Neural crest cell (in vitro differentiated cells): ENCODE results near the gene COX4I1. TPM values are rescaled to one million over a fixed set of nuclear protein-coding genes. Genes with fewer than 3 reads are reported as not detected.

ENCODE experiments used
- DNase-seq: peaks from one replicate; pipeline ENCODE4 v3.0.0; 2021; ENCODE audit warnings: low read depth, mixed read lengths, low spot score
- H3K27ac Mint-ChIP-seq: one replicate; pipeline ENCODE4 v1.8.0; 2021; ENCODE audit warnings: mild to moderate bottlenecking, mixed read lengths; ENCODE audit not compliant: unreplicated experiment
- H3K27me3 Mint-ChIP-seq: 2 replicates; pipeline ENCODE4 v1.8.0; 2021; ENCODE audit warnings: low read depth, mild to moderate bottlenecking, mixed read lengths
- H3K36me3 Mint-ChIP-seq: 2 replicates; pipeline ENCODE4 v1.8.0; 2021; ENCODE audit warnings: low read depth, mild to moderate bottlenecking, mixed read lengths
- H3K4me1 Mint-ChIP-seq: 2 replicates; pipeline ENCODE4 v1.8.0; 2021; ENCODE audit warnings: mixed read lengths
- H3K4me3 Mint-ChIP-seq: one replicate; pipeline ENCODE4 v1.8.0; 2021; ENCODE audit warnings: mild to moderate bottlenecking, mixed read lengths
- H3K9me3 Mint-ChIP-seq: 2 replicates; pipeline ENCODE4 v1.8.0; 2021; ENCODE audit warnings: mixed read lengths
- CTCF ChIP-seq: fragments of 200-600 bp; sonication (generic); conservative IDR thresholded peaks from 2 replicates; pipeline ENCODE4 v1.5.0; 2021; ENCODE audit warnings: antibody characterized with exemption, mild to moderate bottlenecking
- total RNA-seq: library from RNA; stranded (reverse); gene quantifications from 2 replicates; pipeline ENCODE4 v1.2.1, GENCODE V29; 2021

The COX4I1 gene
- total RNA-seq, 1 donor from 2014 or later, result 434 TPM

- no peak for TF ChIP-seq CTCF
- Mint-ChIP-seq H3K27me3 (peaks cover 39% of the 10 kb centered on the region), H3K27ac (no peak overlapping the region), H3K4me3 (no peak overlapping the region), H3K36me3 (no peaks in the 10 kb centered on the region), H3K4me1 (no peaks in the 10 kb centered on the region), H3K9me3 (no peaks in the 10 kb centered on the region)
- no peak for DNase-seq
Observed at GRCh38 chr16:85825326-85825725, 25.8 kb downstream of the COX4I1 start.

GRCh38 chr16:85826686-85827247 is 27.3 kb downstream of the COX4I1 start:
- TF ChIP-seq CTCF, result no peak
- H3K9me3 Mint-ChIP-seq, result peaks cover 5% of the 10 kb centered on the region
- H3K4me1 Mint-ChIP-seq, result no peaks in the 10 kb centered on the region
- DNase-seq, result no peak
- peaks cover 36% of the 10 kb centered on the region for H3K27me3 Mint-ChIP-seq
- H3K4me3 Mint-ChIP-seq, result no peak overlapping the region
- no peak overlapping the region for H3K27ac Mint-ChIP-seq
- H3K36me3 Mint-ChIP-seq, result no peaks in the 10 kb centered on the region

GRCh38 chr16:85828166-85828565 is 28.7 kb downstream of the COX4I1 start:
- no peak for DNase-seq
- TF ChIP-seq CTCF, result no peak

GRCh38 chr16:85829171-85829719 is 29.8 kb downstream of the COX4I1 start:
- H3K4me1 Mint-ChIP-seq, result no peaks in the 10 kb centered on the region

More at GRCh38 chr16:85828166-85828565, 28.7 kb downstream of the COX4I1 start:
- H3K4me1 Mint-ChIP-seq, result no peaks in the 10 kb centered on the region
- no peak overlapping the region for H3K4me3 Mint-ChIP-seq
- peaks cover 5% of the 10 kb centered on the region for H3K9me3 Mint-ChIP-seq
- H3K27me3 Mint-ChIP-seq, result peaks cover 46% of the 10 kb centered on the region
- H3K27ac Mint-ChIP-seq, result no peak overlapping the region
- H3K36me3 Mint-ChIP-seq, result no peaks in the 10 kb centered on the region

GRCh38 chr16:85829751-85830445 is 30.4 kb downstream of the COX4I1 start:
- H3K9me3 Mint-ChIP-seq, result peaks cover 5% of the 10 kb centered on the region
- no peaks in the 10 kb centered on the region for H3K4me1 Mint-ChIP-seq
- no peaks in the 10 kb centered on the region for H3K36me3 Mint-ChIP-seq
- H3K27ac Mint-ChIP-seq, result no peak overlapping the region
- TF ChIP-seq CTCF, result no peak
- H3K4me3 Mint-ChIP-seq, result no peak overlapping the region
- no peak for DNase-seq
- H3K27me3 Mint-ChIP-seq, result peaks cover 51% of the 10 kb centered on the region

More at GRCh38 chr16:85829171-85829719, 29.8 kb downstream of the COX4I1 start:
- Mint-ChIP-seq H3K9me3 (peaks cover 5% of the 10 kb centered on the region), H3K27ac (no peak overlapping the region), H3K27me3 (peaks cover 48% of the 10 kb centered on the region), H3K4me3 (no peak overlapping the region), H3K36me3 (no peaks in the 10 kb centered on the region)
- TF ChIP-seq CTCF, result no peak
- DNase-seq, result no peak
